GM12878 (cell line): ENCODE data around the gene STON2. TPM values are rescaled to one million over a fixed set of nuclear protein-coding genes. Genes with fewer than 3 reads are reported as not detected.

Experiments used
- ATAC-seq: fragments of 200-7000 bp; cut with Tn5 transposase; 3 replicates; pipeline ENCODE4 v1.9.1; 2020; ENCODE audit warnings: mild to moderate bottlenecking, moderate library complexity
- BruUV-seq: library from RNA; stranded (reverse); fragments of 400-500 nt; replicated peaks from 2 replicates; lab custom pipeline; 2021; lab: Mats Ljungman, UMichigan
- CTCF ChIA-PET: fragments of 300-600 bp; sonication (Branson Sonifier 250); formaldehyde crosslinking; extraction: SDS; loops from one replicate; lab custom pipeline; 2021; ENCODE audit warnings: inconsistent platforms; lab: Yijun Ruan, JAX
- POLR2A ChIA-PET: fragments of 350-600 bp; formaldehyde crosslinking; extraction: SDS; loops from one replicate; lab custom pipeline; 2021; ENCODE audit warnings: inconsistent platforms; lab: Charles Lee
- RAD21 ChIA-PET: fragments of 300-600 bp; sonication (Branson Sonifier 250); formaldehyde crosslinking; loops from one replicate; lab custom pipeline; 2023; ENCODE audit warnings: antibody characterized with exemption; ENCODE audit not compliant: unreplicated experiment; lab: Charles Lee
- SMC1A ChIA-PET: fragments of 300-600 bp; sonication (Branson Sonifier 250); formaldehyde crosslinking; loops from one replicate; lab custom pipeline; 2023; ENCODE audit not compliant: unreplicated experiment, uncharacterized antibody; lab: Charles Lee
- DNase-seq: peaks from one replicate; pipeline ENCODE4 v3.0.0-alpha.2; 2011; ENCODE audit warnings: low read depth, low spot score
- FAIRE-seq: peaks from 3 replicates; lab custom pipeline; 2011; peaks lifted over from hg19 to GRCh38; lab: Jason Lieb, UNC
- H2AFZ ChIP-seq: 2 replicates; pipeline ENCODE4 v1.6.0; 2011; ENCODE audit warnings: low read depth, low read length, control low read depth; ENCODE audit not compliant: control insufficient read depth
- H3K27ac ChIP-seq: 2 replicates; pipeline ENCODE4 v1.5.1; 2011; ENCODE audit warnings: control low read depth; ENCODE audit not compliant: control insufficient read depth, insufficient read depth
- H3K27me3 ChIP-seq, 2 experiments: replicated peaks in 1 of 2; 2 replicates each; pipeline versions ENCODE4 v1.6.0 to v1.6.1; 2011; ENCODE audit warnings: low read length in 1 of 2; ENCODE audit not compliant: control insufficient read depth in 2 of 2, insufficient read depth in 2 of 2
- H3K36me3 ChIP-seq, 2 experiments: 2 replicates each; pipeline ENCODE4 v1.5.1; 2011; ENCODE audit warnings: low read length in 1 of 2; ENCODE audit not compliant: control insufficient read depth in 2 of 2, insufficient read depth in 2 of 2
- H3K4me1 ChIP-seq: 2 replicates; pipeline ENCODE4 v1.6.1; 2011; ENCODE audit warnings: mild to moderate bottlenecking, low read length, moderate library complexity, mixed read lengths; ENCODE audit not compliant: control insufficient read depth, insufficient read depth
- H3K4me2 ChIP-seq: 2 replicates; pipeline ENCODE4 v1.6.0; 2011; ENCODE audit warnings: control low read depth; ENCODE audit not compliant: control insufficient read depth, insufficient read depth
- H3K4me3 ChIP-seq: fragments of 200-600 bp; sonication (generic); 2 replicates; pipeline ENCODE4 v1.5.1; 2016
- H3K79me2 ChIP-seq: 2 replicates; pipeline ENCODE4 v1.6.0; 2011; ENCODE audit warnings: low read length; ENCODE audit not compliant: control insufficient read depth, insufficient read depth
- H3K9ac ChIP-seq: 2 replicates; pipeline ENCODE4 v1.8.0; 2011; ENCODE audit warnings: low read length, control low read depth, mixed read lengths; ENCODE audit not compliant: control insufficient read depth, insufficient read depth
- H3K9me3 ChIP-seq: replicated peaks from 3 replicates; pipeline ENCODE4 v1.5.1; 2011; ENCODE audit warnings: mild to moderate bottlenecking, low read length; ENCODE audit not compliant: control insufficient read depth, insufficient read depth
- H4K20me1 ChIP-seq: 2 replicates; pipeline ENCODE4 v1.6.0; 2011; ENCODE audit not compliant: control insufficient read depth, insufficient read depth
- EZH2 ChIP-seq: IDR thresholded peaks from 2 replicates; pipeline ENCODE4 v1.6.1; 2012; ENCODE audit warnings: low read depth, mild to moderate bottlenecking, control low read depth, inconsistent platforms, low read length, borderline replicate concordance; ENCODE audit not compliant: control insufficient read depth
- FOS ChIP-seq: IDR thresholded peaks from 3 replicates; pipeline ENCODE4 v1.6.1; 2011; ENCODE audit warnings: borderline replicate concordance; ENCODE audit not compliant: insufficient read length; ENCODE audit errors: extremely low read depth
- JUND ChIP-seq: IDR thresholded peaks from 2 replicates; pipeline ENCODE4 v1.6.1; 2012; ENCODE audit warnings: low read depth, mild to moderate bottlenecking, low read length, improper control_type of control experiment, moderate library complexity
- KDM1A ChIP-seq: fragments of 200-600 bp; sonication (generic); IDR thresholded peaks from 2 replicates; pipeline ENCODE4 v1.6.1; 2016; ENCODE audit warnings: borderline replicate concordance
- REST ChIP-seq: IDR thresholded peaks from 2 replicates; pipeline ENCODE4 v1.6.1; 2012; ENCODE audit warnings: mild to moderate bottlenecking, low read depth, low read length
- SMARCA5 ChIP-seq: fragments of 450-650 bp; IDR thresholded peaks from 2 replicates; pipeline ENCODE4 v1.6.1; 2017; ENCODE audit warnings: mild to moderate bottlenecking
- SRF ChIP-seq, 2 experiments: IDR thresholded peaks; 2 replicates each; pipeline ENCODE4 v1.6.1; 2011; ENCODE audit warnings: low read depth in 2 of 2, low read length in 2 of 2, mild to moderate bottlenecking in 1 of 2, moderate library complexity in 1 of 2
- TCF12 ChIP-seq: IDR thresholded peaks from 2 replicates; pipeline ENCODE4 v1.6.1; 2011; ENCODE audit warnings: low read depth, mild to moderate bottlenecking, low read length
- ZNF274 ChIP-seq: IDR thresholded peaks from one replicate; pipeline ENCODE4 v1.8.0; 2011; ENCODE audit not compliant: insufficient read length, insufficient read depth
- WGBS: methylation state at CpG from one replicate; pipeline ENCODE4 v1.1.6; 2016; ENCODE audit warnings: low lambda C conversion rate; ENCODE audit not compliant: insufficient replicate concordance, insufficient coverage; ENCODE audit errors: missing lambda C conversion rate; 5-methylcytosine and 5-hydroxymethylcytosine counted together
- in situ Hi-C: fragments of 300-500 bp; cut with MboI; formaldehyde crosslinking; loops from 9 replicates; pipeline ENCODE4 v1.14.3; 2018; ENCODE audit warnings: mixed read lengths
- intact Hi-C: fragments of 100-400 bp; cut with micrococcal nuclease; formaldehyde crosslinking; loops from one replicate; pipeline ENCODE4 v1.14.2; 2022; ENCODE audit not compliant: unreplicated experiment
- polyA plus RNA-seq, 11 experiments: library from polyadenylated mRNA; depleted of rRNA in 4 of 11; unstranded in 6 of 11; stranded (reverse) in 5 of 11; fragments of >200 nt; fragmentation: Nextera tagmentation in 4 of 11; fragmentation: Illumina TruSeq in 1 of 11; extraction: Ambion mirVana in 4 of 11; extraction: Trizol in 1 of 11; gene quantifications; 1 replicate in 1 of 11; 2 replicates in 10 of 11; pipeline versions ENCODE4 v1.2.1 to v1.2.3, GENCODE V29; 2011 to 2016; ENCODE audit warnings: inconsistent platforms in 2 of 11, missing spikeins in 2 of 11, low read depth in 1 of 11
- total RNA-seq, 4 experiments: library from RNA; depleted of rRNA in 3 of 4; stranded (reverse); fragments of >200 nt in 3 of 4; fragmentation: Illumina TruSeq in 1 of 4; extraction: Trizol in 1 of 4; gene quantifications; 2 replicates each; pipeline versions ENCODE4 v1.2.1 to v1.2.3, GENCODE V29; 2013 to 2021

The STON2 gene
- total and polyA plus RNA-seq, 10 of the 15 experiments (the other 5 are each of a cell fraction or from before 2014, with no cell fraction given) = 0.03 to 0.13 (median 0.03) TPM; not detected in 7

GRCh38 chr14:81311778-81312177, 88.3 kb downstream of the STON2 start:
- SMC1A ChIA-PET = no interaction called here
- intact Hi-C loops = no loop called here
- in situ Hi-C loops = no loop called here
- H3K36me3 ChIP-seq = no peaks in the 10 kb centered on the region
- H4K20me1 ChIP-seq = no peaks in the 10 kb centered on the region
- RAD21 ChIA-PET = no interaction called here
- no peaks in the 10 kb centered on the region for H3K4me1 ChIP-seq
- no peaks in the 10 kb centered on the region for H3K9me3 ChIP-seq
- H3K4me3 ChIP-seq = no peak overlapping the region
- CTCF ChIA-PET = no interaction called here
- POLR2A ChIA-PET = no interaction called here
- DNase-seq (no peak), FAIRE-seq (no peak), ATAC-seq (no peak)
- WGBS = 27% methylated on average over 5 of the region's 5 CpGs
- H3K79me2 ChIP-seq = no peaks in the 10 kb centered on the region
- H3K9ac ChIP-seq = no peak overlapping the region
- H3K27ac ChIP-seq = no peak overlapping the region
- H3K4me2 ChIP-seq = no peak overlapping the region
- BruUV-seq = no TSS peak
- no peak overlapping the region for H2AFZ ChIP-seq
- TF ChIP-seq JUND = no peak
- no peak for TF ChIP-seq ZNF274
- TF ChIP-seq EZH2 = no peak
- no peak for TF ChIP-seq FOS
- TF ChIP-seq SRF (IDR thresholded peaks at IDR 0.05; ENCODE audit: low read depth in 2 of 2, low read length in 2 of 2) = no peak
- TF ChIP-seq KDM1A = no peak
- no peak for TF ChIP-seq TCF12
- no peak for TF ChIP-seq SMARCA5
- TF ChIP-seq REST = no peak
- H3K27me3 ChIP-seq = no peaks in the 10 kb centered on the region; a peak in 2 of 4 replicates
